Middle frontal gyrus (tissue), 1 donor: ENCODE results near the gene TLCD3B.
"Not testable (repeated sequence)": the region's sequence is repeated elsewhere in the genome, so short reads cannot be mapped to it uniquely, and the experiment has no call there.

ENCODE experiments used
- DNase-seq: peaks from one replicate; pipeline ENCODE4 v3.0.0-alpha.2; 2015; ENCODE audit warnings: low spot score; ENCODE audit errors: extremely low spot score

Gene TLCD3B

GRCh38 chr16:30060836-30061554, 29.9 kb upstream of the TLCD3B start:
- no peak for DNase-seq

GRCh38 chr16:30060346-30060745, 29.3 kb upstream of the TLCD3B start:
- no peak for DNase-seq

- no peak for DNase-seq
These were observed 24.0 kb upstream of the TLCD3B start for GRCh38 chr16:30054959-30055553.

- DNase-seq = no peak
These were observed 23.4 kb upstream of the TLCD3B start for GRCh38 chr16:30054451-30054850.

GRCh38 chr16:30053376-30054015, 22.4 kb upstream of the TLCD3B start:
- no peak for DNase-seq

GRCh38 chr16:30052671-30053372, 21.8 kb upstream of the TLCD3B start:
- peak; percentile 53 for DNase-seq

GRCh38 chr16:30051518-30051917, 20.4 kb upstream of the TLCD3B start:
- no peak for DNase-seq

GRCh38 chr16:30049871-30050270, 18.8 kb upstream of the TLCD3B start:
- no peak for DNase-seq

- DNase-seq = no peak
These were observed 15.5 kb upstream of the TLCD3B start for GRCh38 chr16:30046588-30046987.

GRCh38 chr16:30046178-30046577, 15.1 kb upstream of the TLCD3B start:
- DNase-seq = no peak

- DNase-seq = no peak
These were observed 10.8 kb upstream of the TLCD3B start for GRCh38 chr16:30041841-30042240.

- not testable (repeated sequence) for DNase-seq
These were observed 9.6 kb upstream of the TLCD3B start for GRCh38 chr16:30040690-30041089.

GRCh38 chr16:30040221-30040620, 9.2 kb upstream of the TLCD3B start:
- DNase-seq = no peak

- no peak for DNase-seq
These were observed 2.2 kb upstream of the TLCD3B start for GRCh38 chr16:30033270-30033669.

- no peak for DNase-seq
These were observed 1.2 kb upstream of the TLCD3B start for GRCh38 chr16:30032083-30032819.

- no peak for DNase-seq
These were observed 427 bp upstream of the TLCD3B start for GRCh38 chr16:30031477-30031918.

GRCh38 chr16:30030011-30030685, 923 bp downstream of the TLCD3B start:
- no peak for DNase-seq

- no peak for DNase-seq
These were observed 2.5 kb downstream of the TLCD3B start for GRCh38 chr16:30028438-30029076.

GRCh38 chr16:30027588-30028437, 3.3 kb downstream of the TLCD3B start:
- no peak for DNase-seq
